H1 (cell line): ENCODE measurements around the gene TSHZ2. TPM values are rescaled to one million over a fixed set of nuclear protein-coding genes. Genes with fewer than 3 reads are reported as not detected.

Source experiments
- CTCF ChIA-PET: fragments of 300-600 bp; sonication (Branson Sonifier 250); formaldehyde crosslinking; loops from one replicate; lab custom pipeline; 2021; ENCODE audit not compliant: partially characterized antibody; lab: Charles Lee
- POLR2A ChIA-PET: fragments of 300-600 bp; sonication (Branson Sonifier 250); formaldehyde crosslinking; loops from one replicate; lab custom pipeline; 2021; ENCODE audit warnings: inconsistent platforms; ENCODE audit not compliant: partially characterized antibody; lab: Charles Lee
- DNase-seq, 2 experiments: peaks; one replicate each; pipeline versions ENCODE4 v3.0.0 to v3.0.0-alpha.2; 2010 to 2022; ENCODE audit warnings: low spot score in 2 of 2, low read depth in 1 of 2, mixed read lengths in 1 of 2
- FAIRE-seq: peaks from 2 replicates; lab custom pipeline; 2011; peaks lifted over from hg19 to GRCh38; lab: Jason Lieb, UNC
- H2AFZ ChIP-seq: 2 replicates; pipeline ENCODE4 v1.8.1; 2012; ENCODE audit warnings: low read length, inconsistent platforms
- H2AK5ac ChIP-seq: 2 replicates; pipeline ENCODE4 v1.6.1; 2013; ENCODE audit warnings: low read depth, low read length
- H2BK120ac ChIP-seq: replicated peaks from 2 replicates; pipeline ENCODE3; 2013; ENCODE audit warnings: low read depth, low read length, inconsistent platforms
- H2BK12ac ChIP-seq: 2 replicates; pipeline ENCODE4 v1.6.1; 2013; ENCODE audit warnings: low read depth, low read length
- H2BK15ac ChIP-seq: 2 replicates; pipeline ENCODE4 v1.6.1; 2013; ENCODE audit warnings: low read length
- H2BK20ac ChIP-seq: 2 replicates; pipeline ENCODE4 v1.6.1; 2013; ENCODE audit warnings: low read length
- H2BK5ac ChIP-seq: 2 replicates; pipeline ENCODE4 v1.6.1; 2013; ENCODE audit warnings: low read depth, low read length
- H3K14ac ChIP-seq: 2 replicates; pipeline ENCODE4 v1.6.1; 2013; ENCODE audit warnings: inconsistent platforms; ENCODE audit not compliant: insufficient read length
- H3K18ac ChIP-seq: 2 replicates; pipeline ENCODE4 v1.6.1; 2013; ENCODE audit warnings: low read length; ENCODE audit errors: extremely low read depth
- H3K23ac ChIP-seq: 2 replicates; pipeline ENCODE4 v1.6.1; 2013; ENCODE audit warnings: inconsistent platforms; ENCODE audit not compliant: insufficient read length
- H3K23me2 ChIP-seq: 2 replicates; pipeline ENCODE4 v1.6.1; 2013; ENCODE audit warnings: low read depth, low read length
- H3K27ac ChIP-seq: 2 replicates; pipeline ENCODE4 v1.6.1; 2011; ENCODE audit warnings: low read depth, low read length, inconsistent platforms
- H3K27me3 ChIP-seq, 4 experiments: replicated peaks in 1 of 4; 1 replicate in 1 of 4; 2 replicates in 3 of 4; pipeline versions ENCODE4 v1.6.1 to v1.8.1; 2011 to 2013; ENCODE audit warnings: low read length in 3 of 4, mild to moderate bottlenecking in 3 of 4, inconsistent platforms in 2 of 4, mixed read lengths in 2 of 4, moderate library complexity in 1 of 4; ENCODE audit not compliant: control insufficient read depth in 3 of 4, insufficient read depth in 3 of 4; ENCODE audit errors: extremely low read depth in 1 of 4
- H3K36me3 ChIP-seq, 4 experiments: 2 replicates each; pipeline versions ENCODE4 v1.6.1 to v1.8.1; 2011 to 2013; ENCODE audit warnings: mild to moderate bottlenecking in 4 of 4, low read length in 3 of 4, moderate library complexity in 2 of 4, control low read depth in 1 of 4, inconsistent platforms in 1 of 4; ENCODE audit not compliant: insufficient read depth in 4 of 4, control insufficient read depth in 2 of 4
- H3K4ac ChIP-seq: replicated peaks from 2 replicates; pipeline ENCODE3; 2013; ENCODE audit warnings: low read length, low read depth, mixed read lengths, inconsistent platforms; ENCODE audit not compliant: insufficient read length
- H3K4me1 ChIP-seq, 4 experiments: replicated peaks in 1 of 4; 1 replicate in 1 of 4; 2 replicates in 3 of 4; pipeline versions ENCODE4 v1.6.1 to v1.8.1; 2011 to 2013; ENCODE audit warnings: low read length in 3 of 4, inconsistent platforms in 2 of 4, mixed read lengths in 1 of 4; ENCODE audit not compliant: insufficient read depth in 4 of 4, control insufficient read depth in 3 of 4
- H3K4me2 ChIP-seq, 2 experiments: 2 replicates each; pipeline versions ENCODE4 v1.6.1 to v1.8.1; 2011 to 2013; ENCODE audit warnings: low read depth in 2 of 2, low read length in 2 of 2, control low read depth in 1 of 2, inconsistent platforms in 1 of 2, mild to moderate bottlenecking in 1 of 2; ENCODE audit not compliant: insufficient read depth in 1 of 2
- H3K4me3 ChIP-seq, 4 experiments: fragments of 200-600, 300-600 bp in 1 of 4; sonication (generic), shearing (Covaris generic), sonication (Bioruptor Twin) in 1 of 4; 2 replicates each; pipeline versions ENCODE4 v1.5.1 to v1.8.1; 2011 to 2016; ENCODE audit warnings: low read length in 4 of 4, low read depth in 3 of 4, control low read depth in 2 of 4, inconsistent platforms in 2 of 4, mild to moderate bottlenecking in 2 of 4, mixed read lengths in 1 of 4, moderate library complexity in 1 of 4; ENCODE audit not compliant: insufficient read depth in 2 of 4; ENCODE audit errors: extremely low read depth in 1 of 4
- H3K56ac ChIP-seq: replicated peaks from 2 replicates; pipeline ENCODE3; 2013; ENCODE audit warnings: low read depth, mild to moderate bottlenecking, mixed read lengths, low read length, inconsistent platforms; ENCODE audit not compliant: insufficient read length
- H3K79me1 ChIP-seq: 2 replicates; pipeline ENCODE4 v1.6.1; 2013; ENCODE audit warnings: low read depth, low read length, control low read depth
- H3K79me2 ChIP-seq, 2 experiments: 2 replicates each; pipeline versions ENCODE4 v1.6.1 to v1.8.1; 2012 to 2013; ENCODE audit warnings: low read length in 2 of 2, mild to moderate bottlenecking in 2 of 2, inconsistent platforms in 1 of 2; ENCODE audit not compliant: insufficient read depth in 2 of 2, control insufficient read depth in 1 of 2
- H3K9ac ChIP-seq, 4 experiments: replicated peaks in 1 of 4; 1 replicate in 1 of 4; 2 replicates in 3 of 4; pipeline versions ENCODE4 v1.6.1 to v1.8.1; 2011 to 2013; ENCODE audit warnings: low read depth in 3 of 4, low read length in 3 of 4, control low read depth in 2 of 4, mild to moderate bottlenecking in 2 of 4, moderate library complexity in 2 of 4, inconsistent platforms in 1 of 4; ENCODE audit errors: extremely low read depth in 1 of 4
- H3K9me3 ChIP-seq, 2 experiments: 2 replicates each; pipeline versions ENCODE4 v1.6.1 to v1.8.1; 2012 to 2013; ENCODE audit warnings: mild to moderate bottlenecking in 2 of 2, moderate library complexity in 2 of 2, control low read depth in 1 of 2, inconsistent platforms in 1 of 2, low read depth in 1 of 2, low read length in 1 of 2, mixed read lengths in 1 of 2; ENCODE audit not compliant: insufficient read depth in 2 of 2
- H4K20me1 ChIP-seq, 2 experiments: replicated peaks in 1 of 2; 2 replicates each; pipeline versions ENCODE3 to v1.8.1; 2011 to 2013; ENCODE audit warnings: inconsistent platforms in 2 of 2, low read length in 2 of 2, mild to moderate bottlenecking in 1 of 2; ENCODE audit not compliant: insufficient read depth in 2 of 2, control insufficient read depth in 1 of 2
- H4K5ac ChIP-seq: 2 replicates; pipeline ENCODE4 v1.6.1; 2013; ENCODE audit warnings: low read length, low read depth, mixed read lengths, inconsistent platforms; ENCODE audit not compliant: insufficient read length
- H4K8ac ChIP-seq: 2 replicates; pipeline ENCODE4 v1.8.0; 2013; ENCODE audit warnings: mild to moderate bottlenecking, moderate library complexity, low read length, inconsistent platforms; ENCODE audit not compliant: insufficient read depth; ENCODE audit errors: extremely low read depth
- H4K91ac ChIP-seq: replicated peaks from 2 replicates; pipeline ENCODE3; 2013; ENCODE audit warnings: low read length, mixed read lengths, inconsistent platforms; ENCODE audit not compliant: insufficient read length
- BACH1 ChIP-seq: IDR thresholded peaks from 2 replicates; pipeline ENCODE4 v1.6.1; 2012; ENCODE audit warnings: low read length, improper control_type of control experiment
- CHD1 ChIP-seq: IDR thresholded peaks from 2 replicates; pipeline ENCODE4 v1.6.1; 2012; ENCODE audit warnings: low read depth, low read length, improper control_type of control experiment
- CTCF ChIP-seq, 3 experiments: IDR thresholded peaks; 1 replicate in 2 of 3; 2 replicates in 1 of 3; pipeline versions ENCODE4 v1.5.1 to v1.6.1; 2011; ENCODE audit warnings: low read length in 3 of 3, mild to moderate bottlenecking in 3 of 3, inconsistent platforms in 2 of 3, low read depth in 1 of 3, moderate library complexity in 1 of 3; ENCODE audit not compliant: insufficient read depth in 1 of 3; ENCODE audit errors: control extremely low read depth in 1 of 3
- KDM4A ChIP-seq: IDR thresholded peaks from one replicate; pipeline ENCODE4 v1.7.1; 2012; ENCODE audit warnings: low read depth, mild to moderate bottlenecking, moderate library complexity, low read length, inconsistent platforms; ENCODE audit not compliant: severe bottlenecking
- NRF1 ChIP-seq: IDR thresholded peaks from 2 replicates; pipeline ENCODE4 v1.6.1; 2011; ENCODE audit warnings: mild to moderate bottlenecking, low read depth, low read length, improper control_type of control experiment
- POU5F1 ChIP-seq: IDR thresholded peaks from 2 replicates; pipeline ENCODE4 v1.6.1; 2011; ENCODE audit warnings: low read depth, mild to moderate bottlenecking, low read length, moderate library complexity
- RAD21 ChIP-seq, 2 experiments: IDR thresholded peaks in 1 of 2; conservative IDR thresholded peaks in 1 of 2; 2 replicates each; pipeline ENCODE4 v1.6.1; 2011; ENCODE audit warnings: low read depth in 2 of 2, low read length in 2 of 2, improper control_type of control experiment in 1 of 2, inconsistent platforms in 1 of 2, mild to moderate bottlenecking in 1 of 2, moderate library complexity in 1 of 2
- RBBP5 ChIP-seq: IDR thresholded peaks from 2 replicates; pipeline ENCODE4 v1.7.1; 2012; ENCODE audit warnings: low read depth, mild to moderate bottlenecking, inconsistent platforms, low read length, moderate library complexity, borderline replicate concordance
- TEAD4 ChIP-seq: IDR thresholded peaks from 2 replicates; pipeline ENCODE4 v1.6.1; 2012; ENCODE audit warnings: low read depth, low read length, inconsistent platforms, mixed read lengths
- WGBS, 2 experiments: shearing (Covaris generic) in 1 of 2; methylation state at CpG; one replicate each; pipeline versions ENCODE4 v1.1.6 to v1.1.7; 2013 to 2015; ENCODE audit warnings: low lambda C conversion rate in 2 of 2, mixed read lengths in 2 of 2, inconsistent platforms in 1 of 2, low coverage in 1 of 2, missing lambda C conversion rate in 1 of 2; ENCODE audit not compliant: insufficient replicate concordance in 2 of 2, insufficient coverage in 1 of 2, insufficient read length in 1 of 2; ENCODE audit errors: extremely low coverage in 1 of 2, missing lambda C conversion rate in 1 of 2; 5-methylcytosine and 5-hydroxymethylcytosine counted together
- polyA plus RNA-seq, 7 experiments: library from polyadenylated mRNA; depleted of rRNA in 3 of 7; stranded (reverse) in 5 of 7; unstranded in 2 of 7; fragments of >200 nt in 5 of 7; fragments of 200-250 nt in 2 of 7; gene quantifications; 1 replicate in 5 of 7; 2 replicates in 1 of 7; 4 replicates in 1 of 7; pipeline versions ENCODE4 v1.2.1 to v1.2.3, GENCODE V29; 2011 to 2013; ENCODE audit warnings: missing spikeins in 2 of 7, mixed read lengths in 2 of 7
- total RNA-seq: library from RNA; stranded (reverse); fragmentation: NEBNext Ultra II Directional; extraction: Animal tissue kit (Norgen Biotek cat#: 25700); gene quantifications from 2 replicates; pipeline ENCODE4 v1.2.1, GENCODE V29; 2021

Gene TSHZ2
- total and polyA plus RNA-seq, 2 of the 8 experiments (the other 6 are each of a cell fraction or from before 2014, with no cell fraction given): 0.14 to 0.30 TPM

GRCh38 chr20:53176134-53176533, 204.0 kb downstream of the TSHZ2 start:
- H3K27me3 ChIP-seq: no peaks in the 10 kb centered on the region
- H3K79me2 ChIP-seq: no peaks in the 10 kb centered on the region
- H3K4ac ChIP-seq: no peak overlapping the region
- no peak overlapping the region for H2BK120ac ChIP-seq
- CTCF ChIA-PET: interaction anchor here (1.3 to 2.7 kb wide), 2 partner anchors 11 to 24 kb away, joined by 3 to 8 read pairs; no protein-coding TSS in a partner anchor
- H3K36me3 ChIP-seq: no peaks in the 10 kb centered on the region
- no peak overlapping the region for H4K8ac ChIP-seq
- H3K27ac ChIP-seq: no peak overlapping the region
- H4K5ac ChIP-seq: no peak overlapping the region
- H3K4me2 ChIP-seq: no peak overlapping the region
- no peak overlapping the region for H3K14ac ChIP-seq
- H2BK5ac ChIP-seq: no peak overlapping the region
- H3K9ac ChIP-seq: no peak overlapping the region
- H3K18ac ChIP-seq: no peak overlapping the region
- no peak for TF ChIP-seq NRF1
- TF ChIP-seq POU5F1: no peak
- TF ChIP-seq KDM4A: no peak
- no peak for TF ChIP-seq BACH1
- no peak for TF ChIP-seq CHD1
- peak; percentile 32 to 43; a peak in 3 of 4 replicates for TF ChIP-seq RAD21 (IDR thresholded peaks at IDR 0.05 in 1 of 2, conservative IDR thresholded peaks at IDR 0.05 in 1 of 2; ENCODE audit: low read depth in 2 of 2, low read length in 2 of 2)
- no peak for TF ChIP-seq TEAD4
- no peak for TF ChIP-seq RBBP5
- TF ChIP-seq CTCF (IDR thresholded peaks at IDR 0.05; ENCODE audit: control extremely low read depth in 1 of 3, insufficient read depth in 1 of 3, low read depth in 1 of 3, low read length in 3 of 3): peak in 2 of 3 experiments; percentile 5 to 33; a peak in 1 of 4 replicates
- TF ChIP-seq, all 59 proteins: peak for 2
- Histone ChIP-seq H3K9me3 (no peaks in the 10 kb centered on the region), H2BK12ac (no peak overlapping the region), H3K79me1 (no peaks in the 10 kb centered on the region), H3K56ac (no peak overlapping the region), H3K4me3 (no peak overlapping the region), H2BK15ac (no peak overlapping the region), H4K20me1 (no peaks in the 10 kb centered on the region), H3K23ac (no peak overlapping the region), H2AFZ (no peak overlapping the region), H3K4me1 (peaks cover 0 to 7% (median 0%) of the 10 kb centered on the region in 4 experiments; a peak in 1 of 7 replicates), H2AK5ac (no peak overlapping the region), H4K91ac (no peak overlapping the region), H3K23me2 (no peaks in the 10 kb centered on the region), H2BK20ac (no peak overlapping the region)
- DNase-seq (no peak), FAIRE-seq (no peak)
- POLR2A ChIA-PET: no interaction called here
- 57% methylated on average over 3 of the region's 3 CpGs; no CpG with 5 or more reads in 1 of the 2 experiments for WGBS, 2 experiments
